Smooth muscle cell (in vitro differentiated cells): ENCODE data around the gene CCDC127. TPM values are rescaled to one million over a fixed set of nuclear protein-coding genes. Genes with fewer than 3 reads are reported as not detected.

Experiments used
- DNase-seq: peaks from one replicate; lab custom pipeline; 2025; ENCODE audit not compliant: unreplicated experiment; lab: John Stamatoyannopoulos, UW
- H2AFZ ChIP-seq: fragments of 200-600 bp; sonication (generic); 2 replicates; pipeline ENCODE4 v1.6.0; 2016; ENCODE audit warnings: antibody characterized with exemption, low read depth, mild to moderate bottlenecking
- H3F3A ChIP-seq: fragments of 200-600 bp; sonication (generic); 2 replicates; pipeline ENCODE4 v1.6.0; 2017; ENCODE audit warnings: antibody characterized with exemption, low read depth
- H3K27ac ChIP-seq: fragments of 200-600 bp; sonication (generic); 2 replicates; pipeline ENCODE4 v1.5.1; 2016; ENCODE audit warnings: low read depth, mild to moderate bottlenecking
- H3K27me3 ChIP-seq: fragments of 200-600 bp; sonication (generic); 2 replicates; pipeline ENCODE4 v1.6.1; 2016; ENCODE audit warnings: low read depth, mild to moderate bottlenecking
- H3K36me3 ChIP-seq: fragments of 200-600 bp; sonication (generic); 2 replicates; pipeline ENCODE4 v1.5.1; 2016; ENCODE audit warnings: low read depth
- H3K4me1 ChIP-seq: fragments of 200-600 bp; sonication (generic); 2 replicates; pipeline ENCODE4 v1.5.1; 2016; ENCODE audit warnings: low read depth
- H3K4me2 ChIP-seq: fragments of 200-600 bp; sonication (generic); 2 replicates; pipeline ENCODE4 v1.6.0; 2016; ENCODE audit warnings: mild to moderate bottlenecking
- H3K4me3 ChIP-seq: fragments of 200-600 bp; sonication (generic); 2 replicates; pipeline ENCODE4 v1.5.1; 2016; ENCODE audit warnings: mild to moderate bottlenecking
- H3K79me2 ChIP-seq: fragments of 200-600 bp; sonication (generic); 2 replicates; pipeline ENCODE4 v1.6.0; 2016; ENCODE audit warnings: low read depth, mild to moderate bottlenecking
- H3K9ac ChIP-seq: fragments of 200-600 bp; sonication (generic); 2 replicates; pipeline ENCODE4 v1.6.0; 2016; ENCODE audit warnings: low read depth
- H3K9me3 ChIP-seq: fragments of 200-600 bp; sonication (generic); replicated peaks from 2 replicates; pipeline ENCODE4 v1.5.1; 2016; ENCODE audit warnings: low read depth
- H4K20me1 ChIP-seq: fragments of 200-600 bp; sonication (generic); 2 replicates; pipeline ENCODE4 v1.6.0; 2016; ENCODE audit warnings: low read depth
- WGBS: methylation state at CpG from one replicate; pipeline ENCODE4 v1.1.7; 2016; ENCODE audit warnings: low lambda C conversion rate; 5-methylcytosine and 5-hydroxymethylcytosine counted together
- polyA plus RNA-seq: library from polyadenylated mRNA; unstranded; fragments of >200 nt; fragmentation: Nextera tagmentation; extraction: Ambion mirVana; gene quantifications from 2 replicates; pipeline ENCODE4 v1.2.1, GENCODE V29; 2016
- total RNA-seq: library from RNA; depleted of rRNA; stranded (reverse); fragments of >200 nt; gene quantifications from 2 replicates; pipeline ENCODE4 v1.2.3, GENCODE V29; 2014
- TF ChIP-seq, protein P1 (sequence below): fragments of 200-600 bp; sonication (generic); IDR thresholded peaks from 2 replicates; pipeline ENCODE4 v1.5.1; 2017; ENCODE audit warnings: borderline replicate concordance, mild to moderate bottlenecking, antibody characterized with exemption; ENCODE audit not compliant: insufficient read depth, poor library complexity, severe bottlenecking

The CCDC127 gene
- total and polyA plus RNA-seq, 2 experiments from 2014 or later: 2.8 to 8.6 TPM

DNA sequence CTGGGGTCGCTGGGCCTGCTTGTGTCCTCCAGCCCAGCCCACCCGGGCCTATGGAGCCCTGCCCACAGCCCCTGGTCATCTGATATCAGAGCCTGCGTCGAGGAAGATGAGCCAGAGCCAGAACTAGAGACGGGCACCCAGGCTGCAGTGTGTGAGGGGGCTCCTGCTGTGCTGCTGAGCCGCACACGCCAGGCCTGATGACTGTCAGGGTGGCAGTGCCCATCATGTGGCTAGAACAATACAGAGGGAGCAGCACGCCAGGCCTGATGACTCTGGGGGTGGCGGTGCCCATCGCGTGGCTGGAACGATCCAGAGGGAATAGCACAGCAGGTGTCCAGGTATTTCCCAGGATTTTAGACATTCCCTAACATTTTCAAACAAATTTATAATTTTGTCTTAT, 35.8 kb downstream of the CCDC127 start:
- H3K4me3 ChIP-seq: no peak overlapping the region
- 96% methylated on average over 12 of the region's 12 CpGs for WGBS
- H3K79me2 ChIP-seq: no peaks in the 10 kb centered on the region
- TF ChIP-seq, protein P1, sequence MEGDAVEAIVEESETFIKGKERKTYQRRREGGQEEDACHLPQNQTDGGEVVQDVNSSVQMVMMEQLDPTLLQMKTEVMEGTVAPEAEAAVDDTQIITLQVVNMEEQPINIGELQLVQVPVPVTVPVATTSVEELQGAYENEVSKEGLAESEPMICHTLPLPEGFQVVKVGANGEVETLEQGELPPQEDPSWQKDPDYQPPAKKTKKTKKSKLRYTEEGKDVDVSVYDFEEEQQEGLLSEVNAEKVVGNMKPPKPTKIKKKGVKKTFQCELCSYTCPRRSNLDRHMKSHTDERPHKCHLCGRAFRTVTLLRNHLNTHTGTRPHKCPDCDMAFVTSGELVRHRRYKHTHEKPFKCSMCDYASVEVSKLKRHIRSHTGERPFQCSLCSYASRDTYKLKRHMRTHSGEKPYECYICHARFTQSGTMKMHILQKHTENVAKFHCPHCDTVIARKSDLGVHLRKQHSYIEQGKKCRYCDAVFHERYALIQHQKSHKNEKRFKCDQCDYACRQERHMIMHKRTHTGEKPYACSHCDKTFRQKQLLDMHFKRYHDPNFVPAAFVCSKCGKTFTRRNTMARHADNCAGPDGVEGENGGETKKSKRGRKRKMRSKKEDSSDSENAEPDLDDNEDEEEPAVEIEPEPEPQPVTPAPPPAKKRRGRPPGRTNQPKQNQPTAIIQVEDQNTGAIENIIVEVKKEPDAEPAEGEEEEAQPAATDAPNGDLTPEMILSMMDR: no peak
- no peak overlapping the region for H3K4me2 ChIP-seq
- H3K9ac ChIP-seq: no peak overlapping the region
- H3F3A ChIP-seq: no peaks in the 10 kb centered on the region
- H3K9me3 ChIP-seq: no peaks in the 10 kb centered on the region
- no peaks in the 10 kb centered on the region for H3K4me1 ChIP-seq
- no peak overlapping the region for H2AFZ ChIP-seq
- H4K20me1 ChIP-seq: no peaks in the 10 kb centered on the region
- H3K27me3 ChIP-seq: no peaks in the 10 kb centered on the region
- H3K27ac ChIP-seq: no peak overlapping the region
- DNase-seq: no peak
- H3K36me3 ChIP-seq: no peaks in the 10 kb centered on the region

DNA sequence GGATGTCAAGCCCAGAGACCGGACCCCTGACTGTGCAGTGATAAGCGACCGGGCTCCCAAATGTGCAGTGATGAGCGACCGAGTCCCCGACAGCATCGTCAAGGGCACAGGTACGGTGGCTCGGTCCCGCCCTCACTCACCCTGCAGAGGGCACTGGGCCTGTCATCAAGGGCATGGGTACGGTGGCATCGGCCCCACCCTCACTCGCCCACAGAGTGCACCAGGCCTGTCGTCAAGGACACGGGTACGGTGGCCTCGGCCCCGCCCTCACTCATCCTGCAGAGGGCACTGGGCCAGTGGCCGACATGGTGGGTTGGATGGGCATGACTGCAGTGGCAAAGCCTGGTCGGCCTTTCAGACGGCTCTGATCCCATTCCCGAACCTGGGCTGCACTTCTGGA, 36.4 kb downstream of the CCDC127 start:
- no peaks in the 10 kb centered on the region for H3K4me1 ChIP-seq
- no peak overlapping the region for H3K27ac ChIP-seq
- H2AFZ ChIP-seq: no peak overlapping the region
- TF ChIP-seq, protein P1: no peak
- no peaks in the 10 kb centered on the region for H3K27me3 ChIP-seq
- no peak overlapping the region for H3K4me2 ChIP-seq
- H3K9ac ChIP-seq: no peak overlapping the region
- no peak overlapping the region for H3K4me3 ChIP-seq
- H3K9me3 ChIP-seq: no peaks in the 10 kb centered on the region
- 95% methylated on average over 22 of the region's 22 CpGs for WGBS
- no peaks in the 10 kb centered on the region for H3K36me3 ChIP-seq
- H3K79me2 ChIP-seq: no peaks in the 10 kb centered on the region
- H3F3A ChIP-seq: no peaks in the 10 kb centered on the region
- H4K20me1 ChIP-seq: no peaks in the 10 kb centered on the region
- DNase-seq: no peak

DNA sequence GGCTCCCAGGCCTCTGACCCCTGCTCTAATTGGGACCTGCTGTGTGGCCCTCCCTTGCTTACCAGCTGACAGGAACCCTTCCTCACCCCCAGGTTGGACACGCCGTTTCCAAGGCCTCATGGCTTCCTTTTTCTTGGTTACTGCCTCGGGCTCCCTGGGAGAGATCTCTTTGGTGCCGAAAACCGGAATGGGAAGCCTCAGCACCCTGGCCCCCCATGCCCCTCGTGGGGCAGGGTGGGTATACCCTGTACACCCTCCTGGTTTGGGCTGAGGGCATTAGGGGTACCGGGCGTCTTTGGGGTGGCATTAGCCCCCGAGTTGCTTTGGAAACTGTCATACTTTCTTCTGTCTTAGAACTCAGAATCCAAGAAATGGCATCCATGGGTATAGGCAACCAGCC, 36.8 kb downstream of the CCDC127 start:
- Histone ChIP-seq H3K79me2 (no peaks in the 10 kb centered on the region), H2AFZ (no peak overlapping the region), H3K4me1 (no peaks in the 10 kb centered on the region), H3K9ac (no peak overlapping the region), H3K36me3 (no peaks in the 10 kb centered on the region), H3K9me3 (no peaks in the 10 kb centered on the region), H3K4me2 (no peak overlapping the region), H3K4me3 (no peak overlapping the region), H3K27ac (no peak overlapping the region), H4K20me1 (no peaks in the 10 kb centered on the region), H3K27me3 (no peaks in the 10 kb centered on the region), H3F3A (no peaks in the 10 kb centered on the region)
- 95% methylated on average over 9 of the region's 9 CpGs for WGBS
- TF ChIP-seq, protein P1: no peak
- no peak for DNase-seq

DNA sequence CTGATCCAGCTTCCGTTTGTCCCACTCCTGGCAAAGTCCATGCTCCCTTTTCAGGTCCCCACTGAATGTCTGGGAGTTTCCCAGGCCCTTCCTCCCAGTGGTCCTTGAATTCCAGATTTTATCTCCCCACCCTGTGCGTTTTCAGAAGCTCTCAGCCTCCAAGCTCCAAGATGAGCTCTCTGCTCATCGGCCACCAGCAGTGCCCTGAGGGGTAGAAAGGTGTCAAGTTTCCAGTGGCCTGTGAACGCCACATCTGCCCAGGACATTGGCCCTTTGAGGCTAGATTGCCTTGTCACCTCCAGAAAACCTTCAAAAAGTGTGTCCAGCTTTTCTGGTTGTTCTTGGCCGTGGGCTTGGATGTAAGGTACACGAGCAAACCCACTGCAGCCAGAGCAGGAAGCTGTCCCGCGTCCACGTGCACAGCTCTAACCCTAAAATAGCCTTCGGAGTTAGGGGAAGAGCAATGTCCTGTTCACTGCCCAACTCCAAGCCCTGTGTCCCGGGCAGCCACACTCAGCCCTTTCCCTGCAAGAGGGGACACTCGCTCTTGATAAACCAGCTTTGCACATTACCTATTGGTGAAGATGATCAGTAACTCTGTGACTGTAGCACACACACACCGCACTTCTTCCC, 37.6 kb downstream of the CCDC127 start:
- no peak overlapping the region for H3K4me3 ChIP-seq
- H4K20me1 ChIP-seq: no peaks in the 10 kb centered on the region
- H3K4me1 ChIP-seq: no peaks in the 10 kb centered on the region
- DNase-seq: no peak
- no peaks in the 10 kb centered on the region for H3F3A ChIP-seq
- H3K9me3 ChIP-seq: no peaks in the 10 kb centered on the region
- 73% methylated on average over 13 of the region's 13 CpGs for WGBS
- TF ChIP-seq, protein P1: no peak
- no peaks in the 10 kb centered on the region for H3K27me3 ChIP-seq
- H3K27ac ChIP-seq: no peak overlapping the region
- H3K4me2 ChIP-seq: no peak overlapping the region
- no peak overlapping the region for H3K9ac ChIP-seq
- H3K36me3 ChIP-seq: no peaks in the 10 kb centered on the region
- H2AFZ ChIP-seq: no peak overlapping the region
- H3K79me2 ChIP-seq: no peaks in the 10 kb centered on the region
